ENCODE data around the gene ICAM3.

DNA sequence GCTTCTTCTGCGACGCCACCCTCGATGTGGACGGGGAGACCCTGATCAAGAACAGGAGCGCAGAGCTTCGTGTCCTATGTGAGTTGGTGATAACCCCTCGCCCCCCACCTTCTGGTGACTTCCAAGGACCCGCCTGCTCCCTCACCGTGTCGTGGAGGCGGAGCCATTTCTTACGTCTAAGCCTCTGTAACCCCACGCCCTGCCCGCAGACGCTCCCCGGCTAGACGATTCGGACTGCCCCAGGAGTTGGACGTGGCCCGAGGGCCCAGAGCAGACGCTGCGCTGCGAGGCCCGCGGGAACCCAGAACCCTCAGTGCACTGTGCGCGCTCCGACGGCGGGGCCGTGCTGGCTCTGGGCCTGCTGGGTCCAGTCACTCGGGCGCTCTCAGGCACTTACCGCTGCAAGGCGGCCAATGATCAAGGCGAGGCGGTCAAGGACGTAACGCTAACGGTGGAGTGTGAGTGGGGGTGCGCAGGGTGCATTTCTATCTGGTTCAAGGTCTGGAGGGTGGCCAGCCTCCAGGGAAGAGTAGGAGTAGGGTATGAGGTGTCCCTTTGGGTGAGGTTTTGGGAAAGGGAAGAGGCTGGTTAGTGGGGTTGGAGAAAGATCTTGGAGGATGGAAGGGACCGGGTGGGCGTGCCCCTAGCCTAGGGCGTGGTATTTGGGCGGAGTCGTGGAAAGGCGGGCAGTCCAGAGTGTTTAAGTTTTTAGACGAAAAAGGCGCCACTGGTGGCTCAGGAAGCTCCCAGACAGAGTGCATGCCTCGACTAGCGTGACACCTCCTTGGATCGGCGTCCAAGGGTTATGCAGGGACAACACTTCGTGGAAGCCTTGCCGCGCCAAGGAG is 46.4 kb downstream of the ICAM3 start:
- no peak for TF ChIP-seq ELF4 (IDR thresholded peaks at IDR 0.05)
- no peak for TF ChIP-seq SUZ12 (IDR thresholded peaks at IDR 0.05)
- TF ChIP-seq HDGF (IDR thresholded peaks at IDR 0.05; ENCODE audit: borderline replicate concordance), result no peak
- TF ChIP-seq L3MBTL2 (conservative IDR thresholded peaks at IDR 0.05), result no peak
- no peak for TF ChIP-seq FOXA1 (IDR thresholded peaks at IDR 0.05)
- TF ChIP-seq FOXM1 (IDR thresholded peaks at IDR 0.05; ENCODE audit: borderline replicate concordance), result no peak
- no peak for TF ChIP-seq ZNF384 (IDR thresholded peaks at IDR 0.05)
- TF ChIP-seq ARNT (IDR thresholded peaks at IDR 0.05), result no peak
- TF ChIP-seq BHLHE40 (IDR thresholded peaks at IDR 0.05; ENCODE audit: borderline replicate concordance), result no peak
- no peak for TF ChIP-seq FOXK2 (IDR thresholded peaks at IDR 0.05)
- TF ChIP-seq SP1 (IDR thresholded peaks at IDR 0.05), result no peak
- no peak for TF ChIP-seq TARDBP (IDR thresholded peaks at IDR 0.05)
- TF ChIP-seq LEF1 (IDR thresholded peaks at IDR 0.05; ENCODE audit: borderline replicate concordance), result no peak

Measured in HEK293T (cell line).